ENCODE data around the gene CACNA1F. TPM values are rescaled to one million over a fixed set of nuclear protein-coding genes. Genes with fewer than 3 reads are reported as not detected.

CACNA1F gene
- total RNA-seq, 1 experiment from 2014 or later = not detected

GRCh38 chrX:49257074-49257790 lies 24.1 kb upstream of the CACNA1F start:
- H3K36me3 Mint-ChIP-seq (ENCODE audit: insufficient read depth, unreplicated experiment) = no peaks in the 10 kb centered on the region
- no peaks in the 10 kb centered on the region for H3K4me1 Mint-ChIP-seq (ENCODE audit: insufficient read depth, unreplicated experiment)
- POLR2A ChIA-PET = interaction anchor here (1.7 kb wide), 1 partner anchor 11 kb away, joined by 7 read pairs; no protein-coding TSS in a partner anchor
- H3K27ac Mint-ChIP-seq (ENCODE audit: low read depth, unreplicated experiment) = no peak overlapping the region
- CTCF ChIA-PET = no interaction called here
- intact Hi-C loops (cut with micrococcal nuclease) = no loop called here
- H3K9me3 Mint-ChIP-seq (ENCODE audit: unreplicated experiment) = peaks cover 8% of the 10 kb centered on the region
- no peaks in the 10 kb centered on the region for H3K27me3 Mint-ChIP-seq (ENCODE audit: insufficient read depth, unreplicated experiment)
- no peak overlapping the region for H3K4me3 Mint-ChIP-seq (ENCODE audit: unreplicated experiment)
- TF ChIP-seq CTCF (IDR thresholded peaks at IDR 0.05; ENCODE audit: unreplicated experiment) = no peak
- DNase-seq (ENCODE audit: unreplicated experiment) = no peak
- no TSS peak for BruUV-seq (replicated peaks)

- TF ChIP-seq CTCF (IDR thresholded peaks at IDR 0.05; ENCODE audit: unreplicated experiment) = no peak
- Mint-ChIP-seq H3K4me1 (ENCODE audit: insufficient read depth, unreplicated experiment) (no peaks in the 10 kb centered on the region), H3K27ac (ENCODE audit: low read depth, unreplicated experiment) (no peak overlapping the region), H3K36me3 (ENCODE audit: insufficient read depth, unreplicated experiment) (no peaks in the 10 kb centered on the region), H3K4me3 (ENCODE audit: unreplicated experiment) (no peak overlapping the region), H3K9me3 (ENCODE audit: unreplicated experiment) (no peaks in the 10 kb centered on the region), H3K27me3 (ENCODE audit: insufficient read depth, unreplicated experiment) (no peaks in the 10 kb centered on the region)
- DNase-seq (ENCODE audit: unreplicated experiment) = no peak
- ChIA-PET POLR2A (interaction anchor here (0.6 to 1.7 kb wide), 2 partner anchors 12 to 337 kb away, joined by 3 to 7 read pairs; no protein-coding TSS in a partner anchor), CTCF (no interaction called here)
- intact Hi-C loops (cut with micrococcal nuclease) = no loop called here
- no TSS peak for BruUV-seq (replicated peaks)
Observed at GRCh38 chrX:49256268-49256995, 23.3 kb upstream of the CACNA1F start.

- no peak for DNase-seq (ENCODE audit: unreplicated experiment)
- BruUV-seq (replicated peaks) = no TSS peak
- no peaks in the 10 kb centered on the region for H3K36me3 Mint-ChIP-seq (ENCODE audit: insufficient read depth, unreplicated experiment)
- H3K27ac Mint-ChIP-seq (ENCODE audit: low read depth, unreplicated experiment) = no peak overlapping the region
- H3K9me3 Mint-ChIP-seq (ENCODE audit: unreplicated experiment) = no peaks in the 10 kb centered on the region
- TF ChIP-seq CTCF (IDR thresholded peaks at IDR 0.05; ENCODE audit: unreplicated experiment) = no peak
- no peaks in the 10 kb centered on the region for H3K4me1 Mint-ChIP-seq (ENCODE audit: insufficient read depth, unreplicated experiment)
- ChIA-PET CTCF (interaction anchor here (0.6 kb wide), 1 partner anchor 308 kb away, joined by 3 read pairs; no protein-coding TSS in a partner anchor), POLR2A (no interaction called here)
- intact Hi-C loops (cut with micrococcal nuclease) = no loop called here
- no peaks in the 10 kb centered on the region for H3K27me3 Mint-ChIP-seq (ENCODE audit: insufficient read depth, unreplicated experiment)
- no peak overlapping the region for H3K4me3 Mint-ChIP-seq (ENCODE audit: unreplicated experiment)
Observed at GRCh38 chrX:49254639-49255038, 21.5 kb upstream of the CACNA1F start.

GRCh38 chrX:49251325-49251724 lies 18.2 kb upstream of the CACNA1F start:
- Mint-ChIP-seq H3K27ac (ENCODE audit: low read depth, unreplicated experiment) (no peak overlapping the region), H3K4me3 (ENCODE audit: unreplicated experiment) (no peak overlapping the region), H3K4me1 (ENCODE audit: insufficient read depth, unreplicated experiment) (no peaks in the 10 kb centered on the region), H3K36me3 (ENCODE audit: insufficient read depth, unreplicated experiment) (peaks cover 6% of the 10 kb centered on the region), H3K27me3 (ENCODE audit: insufficient read depth, unreplicated experiment) (no peaks in the 10 kb centered on the region), H3K9me3 (ENCODE audit: unreplicated experiment) (no peaks in the 10 kb centered on the region)
- no TSS peak for BruUV-seq (replicated peaks)
- intact Hi-C loops (cut with micrococcal nuclease) = no loop called here
- TF ChIP-seq CTCF (IDR thresholded peaks at IDR 0.05; ENCODE audit: unreplicated experiment) = no peak
- DNase-seq (ENCODE audit: unreplicated experiment) = no peak
- ChIA-PET CTCF (no interaction called here), POLR2A (interaction anchor here (0.7 kb wide), 1 partner anchor 14 kb away, joined by 3 read pairs; no protein-coding TSS in a partner anchor)
